MCF 10A (cell line): ENCODE results near the gene TBC1D30. TPM values are rescaled to one million over a fixed set of nuclear protein-coding genes. Genes with fewer than 3 reads are reported as not detected.
"Not testable (repeated sequence)": the region's sequence is repeated elsewhere in the genome, so short reads cannot be mapped to it uniquely, and the experiment has no call there.

ENCODE experiments used
- BruUV-seq: library from RNA; stranded (reverse); fragments of 400-500 nt; replicated peaks from 2 replicates; lab custom pipeline; 2021; lab: Mats Ljungman, UMichigan
- CTCF ChIA-PET: fragments of 300-600 bp; sonication (Branson Sonifier 250); formaldehyde crosslinking; extraction: SDS; loops from one replicate; lab custom pipeline; 2021; ENCODE audit warnings: antibody characterized with exemption, inconsistent platforms; lab: Yijun Ruan, JAX
- POLR2A ChIA-PET: fragments of 300-600, 350-650 bp; sonication (Branson Sonifier 250); formaldehyde crosslinking; extraction: SDS; loops from one replicate; lab custom pipeline; 2020; ENCODE audit warnings: antibody characterized with exemption, inconsistent platforms; lab: Yijun Ruan, JAX
- DNase-seq: peaks from one replicate; pipeline ENCODE4 v3.0.0-alpha.2; 2018; ENCODE audit not compliant: unreplicated experiment
- H3K27ac Mint-ChIP-seq: one replicate; pipeline ENCODE4 v1.8.0; 2022; ENCODE audit warnings: mild to moderate bottlenecking, low read depth, mixed read lengths; ENCODE audit not compliant: unreplicated experiment
- H3K27me3 Mint-ChIP-seq: one replicate; pipeline ENCODE4 v1.8.0; 2022; ENCODE audit warnings: mixed read lengths; ENCODE audit not compliant: insufficient read depth, unreplicated experiment
- H3K36me3 Mint-ChIP-seq: one replicate; pipeline ENCODE4 v1.8.0; 2022; ENCODE audit warnings: mild to moderate bottlenecking, moderate library complexity, mixed read lengths; ENCODE audit not compliant: insufficient read depth, unreplicated experiment
- H3K4me1 Mint-ChIP-seq: one replicate; pipeline ENCODE4 v1.8.0; 2022; ENCODE audit warnings: mixed read lengths; ENCODE audit not compliant: insufficient read depth, unreplicated experiment
- H3K4me3 Mint-ChIP-seq: one replicate; pipeline ENCODE4 v1.8.0; 2022; ENCODE audit warnings: mild to moderate bottlenecking, moderate library complexity, mixed read lengths; ENCODE audit not compliant: unreplicated experiment
- H3K9me3 Mint-ChIP-seq: one replicate; pipeline ENCODE4 v1.8.0; 2022; ENCODE audit warnings: mixed read lengths; ENCODE audit not compliant: unreplicated experiment
- CTCF ChIP-seq: fragments of 200-600 bp; IDR thresholded peaks from one replicate; pipeline ENCODE4 v1.8.0; 2022; ENCODE audit warnings: antibody characterized with exemption, mild to moderate bottlenecking; ENCODE audit not compliant: unreplicated experiment
- intact Hi-C: fragments of 100-400 bp; cut with micrococcal nuclease; formaldehyde crosslinking; loops from 2 replicates; pipeline ENCODE4 v1.14.1; 2022
- total RNA-seq: library from RNA; stranded (reverse); gene quantifications from 2 replicates; pipeline ENCODE4 v1.2.3, GENCODE V29; 2022

TBC1D30 gene
- total RNA-seq, 1 experiment from 2014 or later = 9.4 TPM

GRCh38 chr12:64798165-64798564, 26.3 kb upstream of the TBC1D30 start:
- peaks cover 12% of the 10 kb centered on the region for H3K4me1 Mint-ChIP-seq
- no peak overlapping the region for H3K27ac Mint-ChIP-seq
- BruUV-seq = no TSS peak
- H3K36me3 Mint-ChIP-seq = no peaks in the 10 kb centered on the region
- intact Hi-C loops = no loop called here
- CTCF ChIA-PET = interaction anchor here (0.6 to 4.5 kb wide), 11 partner anchors 11 to 434 kb away, joined by 3 to 43 read pairs (median 3); no protein-coding TSS in a partner anchor
- H3K9me3 Mint-ChIP-seq = no peaks in the 10 kb centered on the region
- DNase-seq = no peak
- POLR2A ChIA-PET = no interaction called here
- no peaks in the 10 kb centered on the region for H3K27me3 Mint-ChIP-seq
- no peak for TF ChIP-seq CTCF
- no peak overlapping the region for H3K4me3 Mint-ChIP-seq

- no peak overlapping the region for H3K4me3 Mint-ChIP-seq
- no peaks in the 10 kb centered on the region for H3K9me3 Mint-ChIP-seq
- ChIA-PET CTCF (interaction anchor here (0.8 to 3.7 kb wide), 13 partner anchors 10 to 324 kb away, joined by 3 to 37 read pairs (median 13); no protein-coding TSS in a partner anchor), POLR2A (no interaction called here)
- no peak overlapping the region for H3K27ac Mint-ChIP-seq
- H3K4me1 Mint-ChIP-seq = peaks cover 12% of the 10 kb centered on the region
- no peaks in the 10 kb centered on the region for H3K27me3 Mint-ChIP-seq
- no peaks in the 10 kb centered on the region for H3K36me3 Mint-ChIP-seq
- TF ChIP-seq CTCF = no peak
- intact Hi-C loops = loop anchor here (1.0 to 10.0 kb wide), 2 partner anchors 323 to 434 kb away; no protein-coding TSS in a partner anchor
- no TSS peak for BruUV-seq
- no peak for DNase-seq
Observed at GRCh38 chr12:64800640-64801039, 23.8 kb upstream of the TBC1D30 start.

- no peaks in the 10 kb centered on the region for H3K36me3 Mint-ChIP-seq
- ChIA-PET CTCF (interaction anchor here (0.5 to 3.7 kb wide), 49 partner anchors 9 to 1290 kb away, joined by 3 to 37 read pairs (median 4); partner anchors contain the start of genes LEMD3 and TBC1D30), POLR2A (interaction anchor here (1.0 kb wide), 1 partner anchor 21 kb away, joined by 3 read pairs; no protein-coding TSS in a partner anchor)
- no peak overlapping the region for H3K27ac Mint-ChIP-seq
- intact Hi-C loops = loop anchor here (1.0 to 10.0 kb wide), 2 partner anchors 322 to 433 kb away; no protein-coding TSS in a partner anchor
- H3K4me3 Mint-ChIP-seq = no peak overlapping the region
- no peaks in the 10 kb centered on the region for H3K9me3 Mint-ChIP-seq
- H3K27me3 Mint-ChIP-seq = no peaks in the 10 kb centered on the region
- no peak for TF ChIP-seq CTCF
- DNase-seq = peak; percentile 45
- no TSS peak for BruUV-seq
- peaks cover 13% of the 10 kb centered on the region for H3K4me1 Mint-ChIP-seq
Observed at GRCh38 chr12:64801381-64801780, 23.1 kb upstream of the TBC1D30 start.

GRCh38 chr12:64802180-64802775, 22.2 kb upstream of the TBC1D30 start:
- not testable (repeated sequence) for H3K27ac Mint-ChIP-seq, H3K36me3 Mint-ChIP-seq, H3K9me3 Mint-ChIP-seq, H3K27me3 Mint-ChIP-seq, H3K4me3 Mint-ChIP-seq, BruUV-seq
- intact Hi-C loops = loop anchor here (1.0 to 10.0 kb wide), 3 partner anchors 89 to 433 kb away; no protein-coding TSS in a partner anchor
- TF ChIP-seq CTCF = peak; percentile 83
- POLR2A ChIA-PET = interaction anchor here (0.7 to 1.0 kb wide), 4 partner anchors 22 to 477 kb away, joined by 3 read pairs; no protein-coding TSS in a partner anchor
- CTCF ChIA-PET = interaction anchor here (0.5 to 3.7 kb wide), 48 partner anchors 8 to 1289 kb away, joined by 3 to 37 read pairs (median 4); partner anchors contain the start of gene LEMD3
- peak; percentile 74 for DNase-seq
- H3K4me1 Mint-ChIP-seq = peaks cover 22% of the 10 kb centered on the region
